NCI-H187 (cell line): ENCODE results near the gene NHS.

Experiments
- DNase-seq, 2 experiments: peaks; one replicate each; lab custom pipeline; 2025; lab: John Stamatoyannopoulos, UW

The NHS gene

DNA sequence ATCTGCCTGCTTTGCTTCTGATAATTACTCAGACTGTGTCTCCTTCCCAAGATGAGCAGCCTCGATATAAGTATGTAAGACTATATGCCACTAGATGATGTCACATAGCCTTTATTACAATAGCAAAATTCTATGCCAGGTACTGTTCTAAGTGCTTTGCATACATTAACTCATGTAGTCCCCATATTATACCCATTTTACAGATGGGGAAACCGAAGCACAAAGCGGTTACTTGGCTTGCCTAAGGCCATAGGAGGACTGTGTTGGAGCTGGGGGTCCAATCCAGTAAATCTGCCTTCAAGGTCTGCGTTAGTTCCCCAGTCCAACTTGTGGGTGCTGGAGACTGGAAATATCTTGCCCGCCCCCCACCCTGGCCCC lies 361.5 kb downstream of the NHS start:
- no peak for DNase-seq

DNA sequence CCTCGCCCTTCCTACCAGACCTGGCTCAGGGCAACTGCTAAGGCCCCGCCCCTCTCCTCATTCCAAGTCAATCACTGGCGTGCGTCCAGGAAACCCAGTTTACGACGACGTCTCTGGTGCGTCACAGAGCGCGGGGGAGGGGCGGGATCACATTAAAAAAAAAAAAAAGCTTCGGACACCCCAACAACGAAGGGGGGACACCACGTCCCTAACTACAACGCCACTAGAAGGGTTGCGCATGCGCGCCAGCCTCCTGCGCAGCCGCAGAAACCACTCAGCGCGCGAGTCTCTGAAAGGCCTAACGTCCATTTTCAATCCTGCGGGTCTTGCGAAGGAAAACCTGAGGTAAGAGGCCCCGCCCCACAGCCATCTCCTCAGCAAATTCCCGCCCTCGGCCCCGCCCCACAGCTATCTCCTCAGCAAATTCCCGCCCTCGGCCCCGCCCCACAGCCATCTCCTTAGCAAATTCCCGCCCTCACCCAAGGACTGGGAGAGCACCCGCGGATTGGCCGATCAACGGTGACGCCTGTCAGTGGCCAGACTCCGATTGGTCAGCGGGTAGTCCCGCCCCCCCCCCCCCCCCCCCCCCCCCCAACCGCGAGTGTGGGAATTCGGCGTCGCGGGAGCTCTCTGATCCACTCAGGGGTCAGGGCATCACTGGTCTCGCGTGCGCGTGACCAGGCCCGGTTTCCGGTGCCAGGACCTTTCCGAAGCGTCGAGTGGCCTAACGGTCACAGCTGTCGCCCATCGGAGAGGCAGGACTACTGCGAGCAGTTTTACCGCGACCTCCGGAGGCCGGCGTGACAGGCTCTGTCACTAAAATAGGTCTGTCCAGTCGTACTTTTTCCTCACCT lies 362.1 kb downstream of the NHS start, which contains the start of gene SCML1:
SCML1 (plus strand) TSS at position 638 of the 854 bp plus-strand sequence. CDS start 6,694 bp downstream, outside the sequence.
- DNase-seq = peak; percentile 94 to 98

DNA sequence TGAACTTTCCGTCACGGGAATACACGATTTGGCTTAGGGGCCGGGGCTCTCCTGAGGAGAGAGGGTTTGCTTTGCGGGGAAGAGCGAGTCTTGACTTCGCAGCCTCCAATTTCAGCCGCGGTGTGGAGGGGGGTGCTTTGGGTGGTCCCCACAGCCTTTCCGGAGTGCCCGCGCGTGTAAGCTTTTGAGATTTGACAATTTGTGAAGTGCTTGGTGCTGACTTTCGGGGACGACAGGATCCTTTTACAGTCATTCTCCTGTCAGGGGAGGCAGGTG lies 362.6 kb downstream of the NHS start:
- DNase-seq = no peak

GRCh38 chrX:17737986-17738713 lies 363.1 kb downstream of the NHS start:
- DNase-seq = peak in 1 of 2 experiments; percentile 18

- DNase-seq = no peak
Measured at GRCh38 chrX:17738737-17739535, 363.9 kb downstream of the NHS start.

DNA sequence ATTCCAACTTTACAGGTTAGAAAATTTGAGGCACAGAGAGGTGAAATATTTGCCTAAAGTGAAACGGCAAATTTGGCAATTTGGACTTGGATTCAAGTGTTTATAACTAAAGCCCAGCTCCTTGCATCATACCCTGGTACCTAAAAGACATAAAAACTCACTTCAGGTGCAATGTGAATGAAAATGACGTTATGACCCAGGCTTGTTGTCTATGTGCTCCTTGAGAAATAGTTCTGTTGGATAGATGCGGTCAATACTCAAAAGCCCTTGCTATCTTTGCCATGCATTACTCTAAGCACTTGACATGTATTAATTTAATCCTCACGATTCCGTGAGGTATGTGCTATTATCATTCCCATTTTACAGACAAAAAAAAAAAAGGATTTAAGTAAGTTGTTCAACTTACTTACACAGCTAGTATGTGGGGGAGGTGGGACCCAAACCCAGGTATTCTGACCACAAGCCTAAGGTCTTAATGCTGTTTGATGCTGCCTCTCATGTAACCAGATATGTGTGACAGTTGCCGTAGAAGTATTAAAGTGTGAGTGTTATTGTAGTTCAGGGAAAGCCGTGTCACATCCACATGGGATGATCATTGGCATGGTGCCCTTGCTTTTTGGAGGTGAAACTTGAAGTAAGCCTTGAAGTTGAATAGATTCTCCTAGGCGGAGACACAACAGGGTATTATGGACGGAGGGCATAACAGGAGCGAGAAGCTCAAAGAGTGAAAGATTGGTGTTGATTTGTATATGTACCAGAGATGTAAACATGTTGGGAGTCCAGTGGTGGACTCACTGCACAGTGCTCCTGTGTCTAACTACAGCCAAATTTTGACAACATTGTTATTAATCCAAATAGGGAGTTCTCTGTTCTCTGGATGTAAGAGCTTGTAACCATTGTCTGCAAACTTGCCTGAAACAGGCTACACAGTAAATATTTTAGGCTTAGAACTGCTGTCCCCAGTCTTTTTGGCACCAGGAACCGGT lies 365.4 kb downstream of the NHS start:
- no peak for DNase-seq

DNA sequence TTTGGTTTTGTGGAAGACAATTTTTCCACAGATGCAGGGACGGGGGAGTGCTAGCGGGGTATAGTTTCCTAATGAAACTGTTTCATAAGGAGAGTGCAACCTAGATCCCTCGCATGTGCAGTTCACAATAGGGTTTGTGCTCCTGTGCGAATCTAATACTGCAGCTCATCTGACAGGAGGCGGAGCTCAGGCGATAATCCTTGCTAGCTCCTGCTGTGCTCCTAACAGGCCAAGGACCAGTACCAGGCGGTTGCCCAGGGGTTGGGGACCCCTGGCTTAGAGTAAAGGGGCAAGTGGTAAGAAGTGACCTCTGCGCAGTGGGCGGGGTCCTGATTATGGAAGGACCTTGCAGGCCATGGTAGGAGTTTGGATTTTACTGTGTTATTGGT lies 366.1 kb downstream of the NHS start:
- DNase-seq = no peak

- DNase-seq = no peak
Measured at GRCh38 chrX:17743913-17744312, 368.9 kb downstream of the NHS start.

DNA sequence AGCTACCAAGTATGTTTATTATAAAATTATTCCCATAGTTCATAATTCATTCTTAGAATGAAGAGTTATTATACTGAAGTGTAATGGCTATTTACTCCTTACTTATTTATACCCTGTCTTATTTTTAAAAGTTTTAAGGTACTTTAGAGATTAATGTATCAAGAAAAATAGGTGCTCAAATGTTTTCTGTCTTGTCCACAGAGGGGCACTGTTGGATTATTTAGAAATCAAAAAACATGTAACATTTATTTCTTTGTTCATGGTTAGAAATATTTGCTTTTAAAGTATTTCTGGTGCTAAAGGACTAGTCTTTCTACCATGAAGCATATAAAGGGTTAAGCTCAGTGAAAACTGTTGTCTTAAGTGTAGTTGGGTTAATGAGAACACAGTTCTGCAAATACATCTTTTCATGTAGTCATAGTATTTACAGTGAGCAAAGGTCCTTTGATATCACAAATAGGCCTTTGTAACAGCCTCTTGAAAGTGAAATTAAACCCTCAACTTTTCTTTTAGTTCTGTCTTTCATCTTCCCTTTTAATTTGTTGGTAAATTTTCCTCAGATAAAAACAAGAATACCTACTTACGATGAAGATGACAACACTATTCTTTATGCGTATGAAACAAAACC lies 370.0 kb downstream of the NHS start:
- DNase-seq = no peak

- no peak for DNase-seq
Measured at GRCh38 chrX:17747692-17748091, 372.7 kb downstream of the NHS start.

- no peak for DNase-seq
Measured at GRCh38 chrX:17748684-17749083, 373.7 kb downstream of the NHS start.

DNA sequence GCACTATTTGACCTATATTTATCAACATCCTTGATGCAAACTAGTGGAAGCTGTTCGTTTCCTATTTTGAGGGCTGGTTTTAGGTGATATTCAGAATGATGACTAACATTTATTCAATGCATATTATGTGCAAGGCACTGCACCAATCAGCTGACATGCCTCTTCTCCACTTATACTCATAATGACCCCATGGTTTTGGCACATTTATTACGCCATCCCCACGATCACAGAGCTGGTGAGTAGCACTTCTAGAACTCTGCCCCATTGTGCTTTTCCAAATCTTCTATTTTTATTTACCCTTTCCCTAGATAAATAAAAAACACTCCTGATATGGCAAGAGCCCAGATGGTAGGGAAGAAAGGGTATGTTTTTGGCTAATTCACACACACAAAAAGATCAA lies 375.4 kb downstream of the NHS start:
- no peak for DNase-seq

DNA sequence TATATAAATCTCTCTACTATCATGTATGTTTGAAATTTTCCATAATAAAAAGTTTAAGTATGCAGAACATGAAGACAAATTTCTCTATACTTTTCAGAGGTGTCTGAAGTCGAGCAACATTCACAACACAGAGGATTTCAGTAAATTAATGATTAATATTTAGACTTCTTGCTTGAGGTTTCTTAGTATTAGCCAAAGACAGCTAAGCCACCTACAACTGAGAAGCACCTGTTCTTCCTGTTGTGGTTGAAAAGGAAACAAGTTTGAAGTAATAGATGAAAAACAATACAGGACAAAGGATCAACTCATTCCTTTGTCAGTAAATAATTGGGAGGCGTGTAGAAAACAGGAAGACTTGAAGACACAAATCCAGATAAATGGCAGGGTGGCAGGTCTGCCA lies 383.4 kb downstream of the NHS start:
- DNase-seq = no peak

GRCh38 chrX:17759990-17760389 lies 385.0 kb downstream of the NHS start:
- no peak for DNase-seq

DNA sequence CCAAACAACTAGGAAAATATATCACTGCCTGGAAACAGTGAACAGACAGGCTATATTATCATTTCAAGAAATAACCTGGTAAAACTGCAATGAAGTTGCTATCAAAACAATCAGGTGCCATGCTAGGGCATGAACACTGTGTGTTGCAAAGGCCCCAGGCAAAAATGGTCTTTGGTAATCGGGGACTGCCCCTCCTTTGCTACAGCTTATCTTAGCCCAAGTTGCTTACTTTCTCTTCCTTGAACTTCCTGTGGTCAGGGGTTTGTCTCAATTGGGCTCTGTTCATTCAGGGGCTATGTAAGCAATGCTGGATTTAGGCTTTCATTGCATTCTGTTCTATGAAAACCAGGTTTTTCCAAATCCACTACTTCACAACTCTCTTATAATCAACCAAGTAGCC lies 392.7 kb downstream of the NHS start:
- no peak for DNase-seq

GRCh38 chrX:17768997-17769396 lies 394.0 kb downstream of the NHS start:
- DNase-seq = no peak

GRCh38 chrX:17769701-17770269 lies 394.8 kb downstream of the NHS start:
- no peak for DNase-seq

GRCh38 chrX:17773221-17773876 lies 398.3 kb downstream of the NHS start:
- no peak for DNase-seq

DNA sequence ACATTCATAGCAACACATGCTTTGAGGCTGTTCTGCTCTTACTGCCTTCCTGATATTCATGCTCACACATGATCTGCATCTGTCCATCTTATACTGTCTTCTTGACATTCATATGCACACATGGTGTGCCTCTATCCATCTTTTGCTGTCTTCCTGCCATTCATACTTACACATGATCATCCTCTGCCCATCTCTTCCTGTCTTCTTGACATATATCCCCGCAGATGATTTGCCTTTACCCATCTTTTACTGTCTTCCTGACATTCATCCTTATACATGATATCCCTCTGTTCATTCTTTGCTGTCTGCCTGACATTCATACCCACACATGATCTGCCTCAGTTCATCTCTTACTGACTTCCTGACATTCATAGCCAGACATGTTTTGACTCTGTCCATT lies 399.1 kb downstream of the NHS start:
- DNase-seq = no peak

DNA sequence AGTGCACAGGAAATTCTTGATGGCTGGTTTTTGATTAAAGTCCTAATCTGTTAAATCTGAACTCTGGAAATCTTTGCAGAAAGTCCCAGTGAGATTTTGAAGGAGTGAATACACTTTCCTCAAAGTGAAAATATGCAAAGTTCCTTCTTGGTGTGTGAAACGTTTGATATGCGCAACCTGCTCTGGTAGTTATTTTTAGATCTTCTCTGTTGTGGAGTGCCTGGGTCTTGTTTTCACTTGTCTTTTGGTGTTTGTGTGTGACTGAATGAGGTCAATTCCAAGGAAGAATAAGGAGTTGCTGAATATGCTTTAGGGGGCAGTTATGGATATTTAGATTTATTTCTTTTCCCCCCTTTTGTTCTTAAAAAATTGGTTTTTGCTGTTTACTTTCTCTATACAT lies 404.0 kb downstream of the NHS start:
- no peak for DNase-seq
